Karpas-422 (cell line): ENCODE results near the gene AMOTL2. TPM values are rescaled to one million over a fixed set of nuclear protein-coding genes. Genes with fewer than 3 reads are reported as not detected.

Source experiments
- DNase-seq: peaks from one replicate; pipeline ENCODE4 v3.0.0-alpha.2; 2015
- H2AFZ ChIP-seq: fragments of 200-600 bp; sonication (generic); 2 replicates; pipeline ENCODE4 v1.6.1; 2014; ENCODE audit warnings: antibody characterized with exemption, low read length, mixed read lengths
- H3K27ac ChIP-seq: fragments of 200-600 bp; sonication (generic); 2 replicates; pipeline ENCODE4 v1.5.1; 2014; ENCODE audit warnings: mild to moderate bottlenecking, low read length, moderate library complexity
- H3K27me3 ChIP-seq: fragments of 200-600 bp; sonication (generic); 2 replicates; pipeline ENCODE4 v1.6.1; 2014; ENCODE audit warnings: low read length, mixed read lengths
- H3K36me3 ChIP-seq: fragments of 200-600 bp; sonication (generic); 2 replicates; pipeline ENCODE4 v1.6.1; 2014; ENCODE audit warnings: low read length, mixed read lengths; ENCODE audit not compliant: insufficient read depth
- H3K4me1 ChIP-seq: fragments of 200-600 bp; sonication (generic); 2 replicates; pipeline ENCODE4 v1.6.1; 2014; ENCODE audit warnings: mild to moderate bottlenecking, low read length, mixed read lengths
- H3K4me2 ChIP-seq: fragments of 200-600 bp; sonication (generic); 2 replicates; pipeline ENCODE4 v1.6.1; 2014; ENCODE audit warnings: low read length, low read depth, mild to moderate bottlenecking; ENCODE audit not compliant: poor library complexity, severe bottlenecking
- H3K4me3 ChIP-seq: fragments of 200-600 bp; sonication (generic); 2 replicates; pipeline ENCODE4 v1.5.1; 2014; ENCODE audit warnings: mild to moderate bottlenecking, antibody characterized with exemption, low read length, mixed read lengths
- H3K79me2 ChIP-seq: fragments of 200-600 bp; sonication (generic); 2 replicates; pipeline ENCODE4 v1.6.1; 2014; ENCODE audit warnings: mild to moderate bottlenecking, low read length, mixed read lengths
- H3K9ac ChIP-seq: fragments of 200-600 bp; sonication (generic); 2 replicates; pipeline ENCODE4 v1.6.0; 2014; ENCODE audit warnings: low read length
- H3K9me2 ChIP-seq: fragments of 200-600 bp; sonication (generic), shearing (Covaris generic); replicated peaks from 2 replicates; pipeline ENCODE4 v1.6.0; 2014; ENCODE audit warnings: mild to moderate bottlenecking, low read length, moderate library complexity; ENCODE audit not compliant: insufficient read depth
- H3K9me3 ChIP-seq: fragments of 300-700, 200-600 bp; sonication (generic); 2 replicates; pipeline ENCODE4 v1.6.1; 2014; ENCODE audit warnings: low read length, mixed read lengths
- H4K20me1 ChIP-seq: fragments of 200-600 bp; sonication (generic); 2 replicates; pipeline ENCODE4 v1.6.1; 2014; ENCODE audit warnings: mild to moderate bottlenecking, antibody characterized with exemption, low read length, low read depth; ENCODE audit not compliant: insufficient read depth
- small RNA-seq: library from RNA; depleted of rRNA; stranded (forward); fragments of <200 nt; gene quantifications from one replicate; pipeline ENCODE3, GENCODE V24; 2014
- total RNA-seq: library from RNA; depleted of rRNA; stranded (reverse); fragments of >200 nt; shearing (Covaris generic); gene quantifications from 2 replicates; pipeline ENCODE4 v1.2.3, GENCODE V29; 2014; ENCODE audit warnings: low replicate concordance; rRNA removed

Gene AMOTL2
- total RNA-seq, 1 experiment from 2014 or later = not detected

- no peak overlapping the region for H3K27ac ChIP-seq
- no peak for DNase-seq
- no peak overlapping the region for H3K9ac ChIP-seq
- no peaks in the 10 kb centered on the region for H3K79me2 ChIP-seq
- H3K36me3 ChIP-seq = no peaks in the 10 kb centered on the region
- H3K4me3 ChIP-seq = no peak overlapping the region
- no peaks in the 10 kb centered on the region for H3K9me2 ChIP-seq
- no peak overlapping the region for H2AFZ ChIP-seq
- H3K4me1 ChIP-seq = no peaks in the 10 kb centered on the region
- H4K20me1 ChIP-seq = no peaks in the 10 kb centered on the region
- H3K27me3 ChIP-seq = no peaks in the 10 kb centered on the region
- no peak overlapping the region for H3K4me2 ChIP-seq
- H3K9me3 ChIP-seq = no peaks in the 10 kb centered on the region
Observed at GRCh38 chr3:134311265-134311664, 63.0 kb downstream of the AMOTL2 start.

DNA sequence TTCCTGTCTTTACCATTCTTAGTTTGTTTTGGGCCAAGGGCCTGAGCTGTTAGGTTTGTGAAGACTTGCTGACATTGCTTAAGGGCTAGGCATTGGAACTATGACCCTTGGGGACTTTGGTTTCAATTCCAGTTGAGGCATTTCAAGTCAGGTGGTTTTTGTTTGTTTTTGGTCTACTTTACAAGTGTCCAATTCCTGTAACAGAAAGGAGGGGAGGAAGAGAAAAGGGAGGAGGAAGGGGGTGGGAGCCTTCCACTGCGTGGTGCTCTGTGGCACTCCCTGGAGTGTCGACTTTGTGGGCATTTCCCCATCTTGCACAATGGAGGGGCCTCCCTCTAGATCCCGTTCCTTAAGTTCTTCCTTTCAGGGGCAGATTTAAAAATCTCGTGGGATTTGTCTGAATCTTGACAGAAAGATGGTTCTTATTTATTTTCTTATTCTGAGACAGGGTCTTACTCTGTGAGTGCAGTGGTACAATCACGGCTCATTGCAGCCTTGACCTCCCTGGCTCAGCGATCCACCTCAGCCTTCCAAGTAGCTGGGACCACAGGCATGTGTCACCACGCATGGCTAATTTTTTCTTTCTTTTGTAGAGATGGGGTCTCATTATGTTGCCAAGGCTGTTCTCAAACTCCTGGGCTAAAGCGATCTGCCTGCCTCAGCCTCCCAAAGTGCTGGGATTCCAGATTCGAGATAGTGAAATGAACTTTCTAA lies 64.1 kb downstream of the AMOTL2 start:
- Histone ChIP-seq H3K36me3 (no peaks in the 10 kb centered on the region), H2AFZ (no peak overlapping the region), H3K9me3 (no peaks in the 10 kb centered on the region), H3K9ac (no peak overlapping the region), H4K20me1 (no peaks in the 10 kb centered on the region), H3K4me2 (no peak overlapping the region), H3K9me2 (no peaks in the 10 kb centered on the region), H3K4me1 (no peaks in the 10 kb centered on the region), H3K27me3 (no peaks in the 10 kb centered on the region), H3K79me2 (no peaks in the 10 kb centered on the region), H3K27ac (no peak overlapping the region), H3K4me3 (no peak overlapping the region)
- DNase-seq = no peak

GRCh38 chr3:134308350-134308891 lies 65.8 kb downstream of the AMOTL2 start:
- H3K4me1 ChIP-seq = no peaks in the 10 kb centered on the region
- H3K4me3 ChIP-seq = no peak overlapping the region
- no peak overlapping the region for H3K9ac ChIP-seq
- peak; percentile 89 for DNase-seq
- H3K27ac ChIP-seq = no peak overlapping the region
- H4K20me1 ChIP-seq = no peaks in the 10 kb centered on the region
- H3K9me2 ChIP-seq = no peaks in the 10 kb centered on the region
- no peak overlapping the region for H3K4me2 ChIP-seq
- no peaks in the 10 kb centered on the region for H3K27me3 ChIP-seq
- H3K79me2 ChIP-seq = no peaks in the 10 kb centered on the region
- no peaks in the 10 kb centered on the region for H3K36me3 ChIP-seq
- H3K9me3 ChIP-seq = no peaks in the 10 kb centered on the region
- H2AFZ ChIP-seq = no peak overlapping the region

- Histone ChIP-seq H3K9ac (no peak overlapping the region), H3K36me3 (no peaks in the 10 kb centered on the region), H3K9me2 (no peaks in the 10 kb centered on the region), H3K4me1 (no peaks in the 10 kb centered on the region), H2AFZ (no peak overlapping the region), H3K27ac (no peak overlapping the region), H3K4me3 (no peak overlapping the region), H3K27me3 (no peaks in the 10 kb centered on the region), H3K9me3 (no peaks in the 10 kb centered on the region), H3K4me2 (no peak overlapping the region), H4K20me1 (no peaks in the 10 kb centered on the region), H3K79me2 (no peaks in the 10 kb centered on the region)
- DNase-seq = no peak
Observed at GRCh38 chr3:134307425-134307824, 66.8 kb downstream of the AMOTL2 start.

DNA sequence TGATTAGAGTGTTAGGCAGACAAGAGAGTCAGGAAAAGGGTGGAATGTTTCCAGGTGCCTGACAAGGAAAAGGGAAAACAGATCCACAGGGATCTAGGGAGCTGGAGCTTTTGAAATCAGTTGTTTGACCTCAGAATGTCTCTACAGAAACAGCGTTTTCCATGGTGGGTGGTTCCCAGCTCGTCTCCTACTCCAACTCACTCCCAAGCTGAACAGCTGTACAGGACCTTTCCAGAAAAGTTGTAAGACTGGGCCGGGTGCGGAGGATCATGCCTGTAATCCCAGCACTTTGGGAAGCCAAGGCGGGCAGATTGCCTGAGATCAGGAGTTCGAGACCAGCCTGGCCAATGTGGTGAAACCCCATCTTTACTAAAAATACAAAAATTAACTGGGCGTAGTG lies 67.9 kb downstream of the AMOTL2 start:
- Histone ChIP-seq H3K4me2 (no peak overlapping the region), H4K20me1 (no peaks in the 10 kb centered on the region), H3K9me2 (no peaks in the 10 kb centered on the region), H3K9ac (no peak overlapping the region), H2AFZ (no peak overlapping the region), H3K36me3 (no peaks in the 10 kb centered on the region), H3K9me3 (no peaks in the 10 kb centered on the region), H3K4me3 (no peak overlapping the region), H3K27ac (no peak overlapping the region), H3K79me2 (no peaks in the 10 kb centered on the region), H3K4me1 (no peaks in the 10 kb centered on the region), H3K27me3 (no peaks in the 10 kb centered on the region)
- DNase-seq = no peak

Small RNA genes within 50 kb of the gene (small RNA-seq; reads per million reads assigned to genes)
- gene HMGN1P9 = not detected
- not detected for gene MIR6827

Other genes starting within 250 kb of the AMOTL2 start
- gene RYK, start 123.6 kb downstream of the AMOTL2 start, total RNA-seq = 10.5 and 14.8 TPM in 2 replicates
- 39.8 and 47.3 TPM in 2 replicates for gene ANAPC13, start 111.5 kb upstream of the AMOTL2 start, total RNA-seq
- gene CEP63, start 111.6 kb upstream of the AMOTL2 start, total RNA-seq = 10.7 and 78.7 TPM in 2 replicates